GM12878 (cell line): Measurements from ENCODE around the gene ZC3H11A. TPM values are rescaled to one million over a fixed set of nuclear protein-coding genes. Genes with fewer than 3 reads are reported as not detected.

ENCODE experiments used
- ATAC-seq: fragments of 200-7000 bp; cut with Tn5 transposase; 3 replicates; pipeline ENCODE4 v1.9.1; 2020; ENCODE audit warnings: mild to moderate bottlenecking, moderate library complexity
- BruUV-seq: library from RNA; stranded (reverse); fragments of 400-500 nt; replicated peaks from 2 replicates; lab custom pipeline; 2021; lab: Mats Ljungman, UMichigan
- CTCF ChIA-PET: fragments of 300-600 bp; sonication (Branson Sonifier 250); formaldehyde crosslinking; extraction: SDS; loops from one replicate; lab custom pipeline; 2021; ENCODE audit warnings: inconsistent platforms; lab: Yijun Ruan, JAX
- POLR2A ChIA-PET: fragments of 350-600 bp; formaldehyde crosslinking; extraction: SDS; loops from one replicate; lab custom pipeline; 2021; ENCODE audit warnings: inconsistent platforms; lab: Charles Lee
- RAD21 ChIA-PET: fragments of 300-600 bp; sonication (Branson Sonifier 250); formaldehyde crosslinking; loops from one replicate; lab custom pipeline; 2023; ENCODE audit warnings: antibody characterized with exemption; ENCODE audit not compliant: unreplicated experiment; lab: Charles Lee
- SMC1A ChIA-PET: fragments of 300-600 bp; sonication (Branson Sonifier 250); formaldehyde crosslinking; loops from one replicate; lab custom pipeline; 2023; ENCODE audit not compliant: unreplicated experiment, uncharacterized antibody; lab: Charles Lee
- DNase-seq: peaks from one replicate; pipeline ENCODE4 v3.0.0-alpha.2; 2011; ENCODE audit warnings: low read depth, low spot score
- FAIRE-seq: peaks from 3 replicates; lab custom pipeline; 2011; peaks lifted over from hg19 to GRCh38; lab: Jason Lieb, UNC
- H2AFZ ChIP-seq: 2 replicates; pipeline ENCODE4 v1.6.0; 2011; ENCODE audit warnings: low read depth, low read length, control low read depth; ENCODE audit not compliant: control insufficient read depth
- H3K27ac ChIP-seq: 2 replicates; pipeline ENCODE4 v1.5.1; 2011; ENCODE audit warnings: control low read depth; ENCODE audit not compliant: control insufficient read depth, insufficient read depth
- H3K27me3 ChIP-seq, 2 experiments: replicated peaks in 1 of 2; 2 replicates each; pipeline versions ENCODE4 v1.6.0 to v1.6.1; 2011; ENCODE audit warnings: low read length in 1 of 2; ENCODE audit not compliant: control insufficient read depth in 2 of 2, insufficient read depth in 2 of 2
- H3K36me3 ChIP-seq, 2 experiments: 2 replicates each; pipeline ENCODE4 v1.5.1; 2011; ENCODE audit warnings: low read length in 1 of 2; ENCODE audit not compliant: control insufficient read depth in 2 of 2, insufficient read depth in 2 of 2
- H3K4me1 ChIP-seq: 2 replicates; pipeline ENCODE4 v1.6.1; 2011; ENCODE audit warnings: mild to moderate bottlenecking, low read length, moderate library complexity, mixed read lengths; ENCODE audit not compliant: control insufficient read depth, insufficient read depth
- H3K4me2 ChIP-seq: 2 replicates; pipeline ENCODE4 v1.6.0; 2011; ENCODE audit warnings: control low read depth; ENCODE audit not compliant: control insufficient read depth, insufficient read depth
- H3K4me3 ChIP-seq: fragments of 200-600 bp; sonication (generic); 2 replicates; pipeline ENCODE4 v1.5.1; 2016
- H3K79me2 ChIP-seq: 2 replicates; pipeline ENCODE4 v1.6.0; 2011; ENCODE audit warnings: low read length; ENCODE audit not compliant: control insufficient read depth, insufficient read depth
- H3K9ac ChIP-seq: 2 replicates; pipeline ENCODE4 v1.8.0; 2011; ENCODE audit warnings: low read length, control low read depth, mixed read lengths; ENCODE audit not compliant: control insufficient read depth, insufficient read depth
- H3K9me3 ChIP-seq: replicated peaks from 3 replicates; pipeline ENCODE4 v1.5.1; 2011; ENCODE audit warnings: mild to moderate bottlenecking, low read length; ENCODE audit not compliant: control insufficient read depth, insufficient read depth
- H4K20me1 ChIP-seq: 2 replicates; pipeline ENCODE4 v1.6.0; 2011; ENCODE audit not compliant: control insufficient read depth, insufficient read depth
- BCL3 ChIP-seq: IDR thresholded peaks from 2 replicates; pipeline ENCODE4 v1.6.1; 2011; ENCODE audit warnings: borderline replicate concordance, low read depth, mild to moderate bottlenecking, moderate library complexity, low read length; ENCODE audit not compliant: insufficient read depth, poor library complexity, severe bottlenecking
- BMI1 ChIP-seq: fragments of 450-650 bp; IDR thresholded peaks from 2 replicates; pipeline ENCODE4 v1.6.1; 2016; ENCODE audit warnings: mild to moderate bottlenecking, moderate library complexity, borderline replicate concordance
- CBFB ChIP-seq: IDR thresholded peaks from 2 replicates; pipeline ENCODE4 v1.6.1; 2016; ENCODE audit warnings: antibody characterized with exemption, low read depth
- E4F1 ChIP-seq: fragments of 450-650 bp; IDR thresholded peaks from 2 replicates; pipeline ENCODE4 v1.6.1; 2018; ENCODE audit warnings: borderline replicate concordance, mild to moderate bottlenecking; ENCODE audit not compliant: partially characterized antibody
- FOXM1 ChIP-seq: IDR thresholded peaks from 2 replicates; pipeline ENCODE4 v1.6.1; 2012; ENCODE audit warnings: low read depth, mild to moderate bottlenecking, inconsistent platforms, low read length, moderate library complexity
- GATAD2B ChIP-seq: fragments of 450-650 bp; conservative IDR thresholded peaks from 2 replicates; pipeline ENCODE4 v1.6.1; 2017; ENCODE audit warnings: low read depth, mild to moderate bottlenecking, moderate library complexity
- HDAC2 ChIP-seq: fragments of 200-600 bp; sonication (generic); IDR thresholded peaks from 2 replicates; pipeline ENCODE4 v1.6.1; 2017
- POLR2AphosphoS2 ChIP-seq: IDR thresholded peaks from 2 replicates; pipeline ENCODE4 v1.6.1; 2011; ENCODE audit warnings: low read depth, mild to moderate bottlenecking, low read length, improper control_type of control experiment, moderate library complexity
- RB1 ChIP-seq: fragments of 450-650 bp; formaldehyde crosslinking; IDR thresholded peaks from 2 replicates; pipeline ENCODE4 v1.6.1; 2017; ENCODE audit warnings: mild to moderate bottlenecking, borderline replicate concordance
- SP1 ChIP-seq: IDR thresholded peaks from one replicate; pipeline ENCODE4 v1.6.1; 2011; ENCODE audit warnings: low read depth, low read length
- ZBED1 ChIP-seq: IDR thresholded peaks from 2 replicates; pipeline ENCODE4 v1.6.1; 2016; ENCODE audit warnings: borderline replicate concordance
- ZBTB11 ChIP-seq: fragments of 450-650 bp; formaldehyde crosslinking; IDR thresholded peaks from 2 replicates; pipeline ENCODE4 v1.5.0; 2022; ENCODE audit warnings: mild to moderate bottlenecking, missing genetic modification characterization
- ZNF592 ChIP-seq: fragments of 450-650 bp; IDR thresholded peaks from 2 replicates; pipeline ENCODE4 v1.6.1; 2017; ENCODE audit warnings: mild to moderate bottlenecking, moderate library complexity
- WGBS: methylation state at CpG from one replicate; pipeline ENCODE4 v1.1.6; 2016; ENCODE audit warnings: low lambda C conversion rate; ENCODE audit not compliant: insufficient replicate concordance, insufficient coverage; ENCODE audit errors: missing lambda C conversion rate; 5-methylcytosine and 5-hydroxymethylcytosine counted together
- in situ Hi-C: fragments of 300-500 bp; cut with MboI; formaldehyde crosslinking; loops from 9 replicates; pipeline ENCODE4 v1.14.3; 2018; ENCODE audit warnings: mixed read lengths
- intact Hi-C: fragments of 100-400 bp; cut with micrococcal nuclease; formaldehyde crosslinking; loops from one replicate; pipeline ENCODE4 v1.14.2; 2022; ENCODE audit not compliant: unreplicated experiment
- polyA plus RNA-seq, 11 experiments: library from polyadenylated mRNA; depleted of rRNA in 4 of 11; unstranded in 6 of 11; stranded (reverse) in 5 of 11; fragments of >200 nt; fragmentation: Nextera tagmentation in 4 of 11; fragmentation: Illumina TruSeq in 1 of 11; extraction: Ambion mirVana in 4 of 11; extraction: Trizol in 1 of 11; gene quantifications; 1 replicate in 1 of 11; 2 replicates in 10 of 11; pipeline versions ENCODE4 v1.2.1 to v1.2.3, GENCODE V29; 2011 to 2016; ENCODE audit warnings: inconsistent platforms in 2 of 11, missing spikeins in 2 of 11, low read depth in 1 of 11
- total RNA-seq, 4 experiments: library from RNA; depleted of rRNA in 3 of 4; stranded (reverse); fragments of >200 nt in 3 of 4; fragmentation: Illumina TruSeq in 1 of 4; extraction: Trizol in 1 of 4; gene quantifications; 2 replicates each; pipeline versions ENCODE4 v1.2.1 to v1.2.3, GENCODE V29; 2013 to 2021

The ZC3H11A gene
- total and polyA plus RNA-seq, 10 of the 15 experiments (the other 5 are each of a cell fraction or from before 2014, with no cell fraction given): 21.1 to 123 (median 60.8) TPM

GRCh38 chr1:203777596-203777995 lies 17.8 kb upstream of the ZC3H11A start:
- RAD21 ChIA-PET: interaction anchor here (0.7 to 0.9 kb wide), 2 partner anchors 14 to 151 kb away, joined by 3 read pairs; partner anchors contain the start of gene ATP2B4
- 100% methylated on average over 3 of the region's 3 CpGs for WGBS
- H3K4me2 ChIP-seq: no peak overlapping the region
- in situ Hi-C loops (no loop called here), intact Hi-C loops (no loop called here)
- no peak overlapping the region for H3K4me3 ChIP-seq
- CTCF ChIA-PET: interaction anchor here (1.0 to 1.7 kb wide), 3 partner anchors 72 to 351 kb away, joined by 3 to 6 read pairs (median 3); no protein-coding TSS in a partner anchor
- BruUV-seq: no TSS peak
- H2AFZ ChIP-seq: no peak overlapping the region
- H3K27me3 ChIP-seq: no peaks in the 10 kb centered on the region
- 0 out of 4 replicates have a peak, but pooled peaks cover 0 to 2% of the 10 kb centered on the region in 2 experiments for H3K36me3 ChIP-seq
- DNase-seq (no peak), ATAC-seq (no peak), FAIRE-seq (no peak)
- H3K4me1 ChIP-seq: no peaks in the 10 kb centered on the region
- POLR2A ChIA-PET: no interaction called here
- no peak overlapping the region for H3K27ac ChIP-seq
- H4K20me1 ChIP-seq: no peaks in the 10 kb centered on the region
- no peaks in the 10 kb centered on the region for H3K79me2 ChIP-seq
- H3K9ac ChIP-seq: no peak overlapping the region
- SMC1A ChIA-PET: no interaction called here
- H3K9me3 ChIP-seq: no peaks in the 10 kb centered on the region
- TF ChIP-seq FOXM1 (no peak), GATAD2B (no peak), E4F1 (no peak), RB1 (no peak), POLR2AphosphoS2 (no peak), ZBTB11 (CRISPR knock-in tag) (no peak), CBFB (no peak), SP1 (no peak), BCL3 (no peak), ZBED1 (no peak), HDAC2 (no peak), BMI1 (no peak), ZNF592 (no peak)
